HepG2 (cell line): Measurements from ENCODE around the gene CFAP69. TPM values are rescaled to one million over a fixed set of nuclear protein-coding genes. Genes with fewer than 3 reads are reported as not detected.

ENCODE experiments used
- BATF2 ChIP-seq: sonication (generic); formaldehyde crosslinking; IDR thresholded peaks from 2 replicates; pipeline ENCODE4 v1.8.0; 2022; ENCODE audit warnings: mild to moderate bottlenecking, missing genetic modification reagents, moderate library complexity
- DDIT3 ChIP-seq: sonication (generic); formaldehyde crosslinking; IDR thresholded peaks from 2 replicates; pipeline ENCODE4 v1.4.0; 2020; ENCODE audit warnings: mild to moderate bottlenecking, missing genetic modification reagents
- FIP1L1 ChIP-seq: fragments of 200-400 bp; formaldehyde crosslinking; IDR thresholded peaks from 2 replicates; pipeline ENCODE4 v1.6.1; 2018; ENCODE audit warnings: low read depth, mild to moderate bottlenecking, low read length, moderate library complexity, borderline replicate concordance; ENCODE audit not compliant: insufficient read depth
- GMEB2 ChIP-seq: IDR thresholded peaks from 2 replicates; pipeline ENCODE4 v1.6.1; 2016; ENCODE audit warnings: missing biosample characterization, missing genetic modification reagents, low read depth
- KLF13 ChIP-seq: sonication (generic); formaldehyde crosslinking; IDR thresholded peaks from 2 replicates; pipeline ENCODE4 v1.4.0; 2020; ENCODE audit warnings: mild to moderate bottlenecking, missing genetic modification reagents
- NCOA2 ChIP-seq: sonication (generic); formaldehyde crosslinking; IDR thresholded peaks from 2 replicates; pipeline ENCODE4 v1.8.0; 2022; ENCODE audit warnings: inconsistent platforms
- NFKB2 ChIP-seq: sonication (generic); formaldehyde crosslinking; IDR thresholded peaks from 2 replicates; pipeline ENCODE4 v1.4.0; 2020; ENCODE audit warnings: missing genetic modification reagents, borderline replicate concordance
- NR2F6 ChIP-seq, 2 experiments: IDR thresholded peaks; 2 replicates each; pipeline ENCODE4 v1.6.1; 2016; ENCODE audit warnings: antibody characterized with exemption in 1 of 2, mild to moderate bottlenecking in 1 of 2
- PAF1 ChIP-seq: IDR thresholded peaks from 2 replicates; pipeline ENCODE4 v1.6.1; 2016; ENCODE audit warnings: missing genetic modification reagents, missing compliant biosample characterization
- RERE ChIP-seq: IDR thresholded peaks from 2 replicates; pipeline ENCODE4 v1.6.1; 2016; ENCODE audit warnings: low read depth, missing genetic modification reagents, missing compliant biosample characterization
- RFX3 ChIP-seq: IDR thresholded peaks from 2 replicates; pipeline ENCODE4 v1.6.1; 2016; ENCODE audit warnings: missing biosample characterization, missing genetic modification reagents
- SIN3A ChIP-seq: IDR thresholded peaks from 2 replicates; pipeline ENCODE4 v1.6.1; 2011; ENCODE audit warnings: low read depth, mild to moderate bottlenecking, control low read depth, low read length, borderline replicate concordance
- SMAD3 ChIP-seq: sonication (generic); formaldehyde crosslinking; IDR thresholded peaks from 2 replicates; pipeline ENCODE4 v1.4.0; 2020; ENCODE audit warnings: missing genetic modification reagents
- TFDP2 ChIP-seq: sonication (generic); formaldehyde crosslinking; IDR thresholded peaks from 2 replicates; pipeline ENCODE4 v1.4.0; 2020; ENCODE audit warnings: missing genetic modification reagents
- YEATS2 ChIP-seq: sonication (generic); formaldehyde crosslinking; IDR thresholded peaks from 2 replicates; pipeline ENCODE4 v1.4.0; 2020; ENCODE audit warnings: missing genetic modification reagents, borderline replicate concordance
- ZFAT ChIP-seq: sonication (generic); formaldehyde crosslinking; conservative IDR thresholded peaks from 2 replicates; pipeline ENCODE4 v1.8.1; 2023; ENCODE audit warnings: missing genetic modification reagents, inconsistent platforms
- ZNF33B ChIP-seq: sonication (generic); formaldehyde crosslinking; IDR thresholded peaks from 2 replicates; pipeline ENCODE4 v1.5.1; 2020; ENCODE audit warnings: mild to moderate bottlenecking, missing genetic modification reagents
- ZNF672 ChIP-seq: sonication (generic); formaldehyde crosslinking; IDR thresholded peaks from 2 replicates; pipeline ENCODE4 v1.8.1; 2022; ENCODE audit warnings: missing genetic modification reagents
- ZNF691 ChIP-seq: sonication (generic); formaldehyde crosslinking; IDR thresholded peaks from 2 replicates; pipeline ENCODE4 v1.4.0; 2020; ENCODE audit warnings: missing genetic modification reagents, low read depth, mild to moderate bottlenecking, borderline replicate concordance
- polyA plus RNA-seq, 8 experiments: library from polyadenylated mRNA; depleted of rRNA in 3 of 8; stranded (reverse) in 7 of 8; unstranded in 1 of 8; fragments of >200 nt; fragmentation: Illumina TruSeq in 4 of 8; extraction: Trizol in 4 of 8; gene quantifications; 2 replicates each; pipeline versions ENCODE4 v1.2.1 to v1.2.3, GENCODE V29; 2011 to 2016; ENCODE audit warnings: low read depth in 4 of 8, missing spikeins in 1 of 8, mixed read lengths in 1 of 8; ENCODE audit not compliant: insufficient read depth in 1 of 8
- total RNA-seq, 5 experiments: library from RNA; depleted of rRNA; stranded (reverse); fragments of >200 nt; fragmentation: Illumina TruSeq; extraction: Trizol; gene quantifications; 2 replicates each; pipeline ENCODE4 v1.2.3, GENCODE V29; 2016; ENCODE audit warnings: low read depth in 1 of 5

The CFAP69 gene
- total and polyA plus RNA-seq, 2 of the 13 experiments (the other 11 are each of a cell fraction or from before 2014, with no cell fraction given) = 2.2 to 4.0 TPM

GRCh38 chr7:90346336-90347125, 101.6 kb downstream of the CFAP69 start, which contains the start of gene GTPBP10 (continued):
- no peak for TF ChIP-seq RERE
- TF ChIP-seq NFKB2 (CRISPR knock-in tag) = no peak; the same call in 1 of the 2 replicates
- TF ChIP-seq NCOA2 (CRISPR knock-in tag) = no peak
- TF ChIP-seq ZNF691 = no peak; the same call in 1 of the 2 replicates
- TF ChIP-seq ZNF672 = no peak
- 0 out of 2 replicates have a peak, but pooled peaks have one; percentile 47 for TF ChIP-seq KLF13 (CRISPR knock-in tag)
- TF ChIP-seq YEATS2 (CRISPR knock-in tag) = peak; percentile 95; the same call in 1 of the 2 replicates
- no peak for TF ChIP-seq NR2F6 (IDR thresholded peaks at IDR 0.05)
- TF ChIP-seq NR2F6 (CRISPR knock-in tag; IDR thresholded peaks at IDR 0.05) = peak; percentile 37; the same call in 1 of the 2 replicates
- 0 out of 2 replicates have a peak, but pooled peaks have one; percentile 71 for TF ChIP-seq ZNF33B
- TF ChIP-seq TFDP2 (CRISPR knock-in tag) = peak; percentile 53
- TF ChIP-seq DDIT3 = no peak
- TF ChIP-seq SMAD3 = peak; percentile 75; the same call in 1 of the 2 replicates
- no peak for TF ChIP-seq RFX3 (CRISPR knock-in tag)
- TF ChIP-seq ZFAT (CRISPR knock-in tag) = no peak
- peak; percentile 57; the same call in 1 of the 2 replicates for TF ChIP-seq SIN3A
- TF ChIP-seq BATF2 (CRISPR knock-in tag) = no peak
- TF ChIP-seq GMEB2 (CRISPR knock-in tag) = peak; percentile 55; the same call in 1 of the 2 replicates
- TF ChIP-seq FIP1L1 = no peak
- TF ChIP-seq PAF1 = no peak
